ENCODE results near the gene MYLK4.
"Not testable (repeated sequence)": the region's sequence is repeated elsewhere in the genome, so short reads cannot be mapped to it uniquely, and the experiment has no call there.

Gene MYLK4

GRCh38 chr6:2780102-2780737 is 29.5 kb upstream of the MYLK4 start:
- no peak for DNase-seq (ENCODE audit: low read depth in 1 of 2, low spot score in 1 of 2)

DNA sequence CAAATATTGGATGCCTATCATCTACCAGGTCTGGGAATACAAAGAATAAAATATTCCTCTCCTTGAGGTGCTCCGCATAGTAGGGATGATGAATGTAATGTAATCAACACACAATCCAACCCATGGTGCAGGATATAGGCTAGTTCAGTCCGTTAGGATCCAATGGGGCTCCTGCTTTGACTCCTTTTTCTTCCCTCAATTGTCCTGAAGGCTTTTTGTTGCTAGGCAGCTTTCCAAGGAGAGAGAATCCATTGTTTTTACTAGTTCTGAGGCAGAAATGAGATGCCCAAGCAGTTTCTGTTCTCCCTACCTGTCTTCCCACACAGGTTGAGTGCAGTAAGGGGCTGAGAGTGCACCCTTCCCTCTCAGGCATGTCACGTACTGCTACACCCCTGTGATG is 26.5 kb upstream of the MYLK4 start:
- no peak for DNase-seq (ENCODE audit: low read depth in 1 of 2, low spot score in 1 of 2)

- DNase-seq (ENCODE audit: low read depth in 1 of 2, low spot score in 1 of 2), result no peak
These were observed 24.3 kb upstream of the MYLK4 start for GRCh38 chr6:2775003-2775402.

- DNase-seq (ENCODE audit: low read depth in 1 of 2, low spot score in 1 of 2), result no peak
These were observed 22.7 kb upstream of the MYLK4 start for GRCh38 chr6:2773449-2773848.

DNA sequence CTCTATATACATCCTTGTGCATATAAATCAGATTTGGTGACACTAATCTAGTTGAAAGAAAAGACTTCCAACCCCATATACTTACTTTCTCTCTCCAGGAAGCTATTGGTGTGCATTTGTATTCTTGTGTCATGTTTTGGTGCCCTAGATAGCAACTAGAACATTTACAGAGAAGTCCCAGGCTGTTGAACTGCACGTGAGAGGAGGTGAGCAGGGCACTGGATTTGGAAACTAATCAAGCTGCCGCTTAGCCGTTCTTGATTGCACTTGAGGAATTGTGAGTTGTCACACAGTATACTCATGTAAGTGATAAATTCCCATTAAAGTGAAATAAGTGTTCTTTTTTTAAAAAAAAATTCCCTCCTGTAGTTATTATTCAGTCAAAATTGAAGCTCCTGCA is 22.1 kb upstream of the MYLK4 start:
- DNase-seq (ENCODE audit: low read depth in 1 of 2, low spot score in 1 of 2), result no peak

DNA sequence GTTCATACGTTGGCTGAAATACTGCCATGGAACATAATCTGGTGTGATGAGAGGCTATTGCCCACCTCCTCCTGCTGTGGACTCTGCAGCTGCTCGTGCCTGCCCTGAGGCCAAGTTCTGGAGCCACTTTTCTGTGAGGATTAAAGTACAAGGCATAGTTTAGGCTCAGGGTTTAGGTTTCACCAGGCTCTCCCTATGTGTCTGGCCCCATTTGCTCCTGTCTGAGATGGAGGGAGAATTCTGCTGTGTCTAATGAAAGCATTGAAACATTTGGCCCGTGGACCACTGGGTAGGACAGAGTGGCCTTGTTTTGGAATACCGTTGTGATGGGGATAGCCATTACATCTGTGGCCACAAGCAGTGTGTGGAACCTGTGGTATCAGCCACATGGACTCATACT is 20.4 kb upstream of the MYLK4 start:
- no peak for DNase-seq (ENCODE audit: low read depth in 1 of 2, low spot score in 1 of 2)

- no peak for DNase-seq (ENCODE audit: low read depth in 1 of 2, low spot score in 1 of 2)
These were observed 19.4 kb upstream of the MYLK4 start for GRCh38 chr6:2770171-2770570.

DNA sequence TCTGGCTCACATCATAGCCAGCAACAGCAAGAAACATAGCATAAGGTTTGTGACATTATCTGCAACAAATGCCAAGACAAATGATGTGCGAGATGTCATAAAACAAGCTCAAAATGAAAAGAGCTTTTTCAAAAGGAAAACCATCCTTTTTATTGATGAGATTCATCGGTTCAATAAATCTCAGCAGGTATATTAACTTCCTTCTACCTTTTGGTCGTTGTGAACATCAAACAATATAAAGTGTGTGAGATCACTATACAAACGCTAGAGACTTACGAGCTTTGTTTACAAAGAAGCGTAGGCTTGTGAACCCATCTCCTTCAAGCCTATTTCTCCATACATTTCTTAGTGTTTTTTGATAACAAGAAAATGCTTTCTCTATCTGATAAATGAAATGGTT is 18.0 kb upstream of the MYLK4 start:
- DNase-seq (ENCODE audit: low read depth in 1 of 2, low spot score in 1 of 2), result no peak

GRCh38 chr6:2767657-2768524 is 17.2 kb upstream of the MYLK4 start:
- DNase-seq (ENCODE audit: low read depth in 1 of 2, low spot score in 1 of 2), result no peak

DNA sequence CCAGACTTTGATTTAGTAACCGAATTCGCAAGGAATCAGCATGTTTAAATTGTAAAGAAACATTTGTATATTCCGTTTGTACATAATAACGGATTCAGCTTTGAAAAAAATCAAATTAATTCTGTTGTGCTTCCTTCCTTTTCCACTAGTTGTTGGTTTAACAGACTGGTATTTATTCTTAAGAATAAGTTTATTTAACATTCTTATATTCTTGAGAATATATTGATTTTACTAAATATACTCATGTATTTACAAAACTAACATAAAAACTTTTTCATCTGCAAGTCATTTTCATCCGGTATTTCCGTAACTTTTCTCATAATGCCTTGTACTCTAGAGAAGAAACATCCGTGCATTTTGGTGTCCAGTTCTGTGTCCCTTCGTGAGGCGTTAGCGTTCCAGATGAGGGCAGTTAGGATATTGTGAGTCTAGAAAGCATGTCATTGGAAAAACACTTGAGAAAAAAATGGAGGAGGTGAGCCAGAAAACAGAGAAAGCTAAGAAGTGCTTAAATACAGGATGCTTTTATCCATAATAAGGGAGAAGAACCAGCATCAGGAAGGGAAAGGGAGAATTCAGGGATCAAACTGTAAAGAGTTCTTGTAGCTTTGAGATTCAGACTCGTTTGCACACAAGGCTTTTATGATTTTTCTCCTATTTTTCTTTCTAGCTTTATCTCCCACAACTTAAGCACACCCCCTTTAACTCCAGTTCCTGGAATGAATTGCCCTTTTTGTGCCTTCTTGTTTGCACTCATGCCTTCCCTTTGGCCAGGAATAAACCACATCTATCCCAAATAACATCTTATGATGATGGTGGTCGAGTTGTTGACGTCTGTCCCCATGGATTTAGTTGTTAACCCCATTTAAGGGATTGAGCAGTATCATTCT is 16.3 kb upstream of the MYLK4 start:
- no peak for DNase-seq (ENCODE audit: low read depth in 1 of 2, low spot score in 1 of 2)

DNA sequence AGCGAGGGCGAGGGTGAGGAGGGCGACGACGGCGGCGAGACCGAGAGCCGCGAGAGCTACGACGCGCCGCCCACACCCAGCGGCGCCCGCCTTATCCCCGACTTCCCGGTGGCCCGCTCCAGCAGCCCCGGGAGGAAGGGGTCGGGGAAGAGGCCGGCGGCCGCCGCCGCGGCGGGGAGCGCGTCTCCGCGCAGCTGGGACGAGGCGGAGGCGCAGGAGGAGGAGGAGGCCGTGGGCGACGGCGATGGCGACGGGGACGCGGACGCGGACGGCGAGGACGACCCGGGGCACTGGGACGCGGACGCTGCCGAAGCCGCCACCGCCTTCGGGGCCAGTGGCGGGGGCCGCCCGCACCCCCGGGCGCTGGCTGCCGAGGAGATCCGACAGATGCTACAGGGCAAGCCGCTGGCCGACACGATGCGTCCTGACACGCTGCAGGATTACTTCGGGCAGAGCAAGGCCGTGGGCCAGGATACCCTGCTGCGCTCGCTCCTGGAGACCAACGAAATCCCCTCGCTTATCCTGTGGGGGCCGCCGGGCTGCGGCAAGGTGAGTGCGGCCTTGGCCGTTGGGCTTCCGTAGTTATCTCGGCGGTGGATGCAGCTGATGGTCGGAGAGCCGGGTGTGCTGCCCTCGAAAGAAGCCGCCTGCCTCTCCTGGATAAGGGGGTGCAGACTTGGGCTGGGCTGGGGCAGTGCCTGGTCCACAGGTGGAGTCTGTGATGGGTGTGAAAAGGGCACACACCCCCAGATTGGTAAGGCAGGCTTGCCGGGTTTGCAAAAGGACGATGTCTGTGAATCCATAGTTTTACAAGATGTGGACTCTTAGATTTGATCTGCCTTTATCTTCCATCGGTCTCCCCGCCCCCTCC is 15.4 kb upstream of the MYLK4 start:
- peak in 1 of 2 donors; percentile 30 for DNase-seq (ENCODE audit: low read depth in 1 of 2, low spot score in 1 of 2)

DNA sequence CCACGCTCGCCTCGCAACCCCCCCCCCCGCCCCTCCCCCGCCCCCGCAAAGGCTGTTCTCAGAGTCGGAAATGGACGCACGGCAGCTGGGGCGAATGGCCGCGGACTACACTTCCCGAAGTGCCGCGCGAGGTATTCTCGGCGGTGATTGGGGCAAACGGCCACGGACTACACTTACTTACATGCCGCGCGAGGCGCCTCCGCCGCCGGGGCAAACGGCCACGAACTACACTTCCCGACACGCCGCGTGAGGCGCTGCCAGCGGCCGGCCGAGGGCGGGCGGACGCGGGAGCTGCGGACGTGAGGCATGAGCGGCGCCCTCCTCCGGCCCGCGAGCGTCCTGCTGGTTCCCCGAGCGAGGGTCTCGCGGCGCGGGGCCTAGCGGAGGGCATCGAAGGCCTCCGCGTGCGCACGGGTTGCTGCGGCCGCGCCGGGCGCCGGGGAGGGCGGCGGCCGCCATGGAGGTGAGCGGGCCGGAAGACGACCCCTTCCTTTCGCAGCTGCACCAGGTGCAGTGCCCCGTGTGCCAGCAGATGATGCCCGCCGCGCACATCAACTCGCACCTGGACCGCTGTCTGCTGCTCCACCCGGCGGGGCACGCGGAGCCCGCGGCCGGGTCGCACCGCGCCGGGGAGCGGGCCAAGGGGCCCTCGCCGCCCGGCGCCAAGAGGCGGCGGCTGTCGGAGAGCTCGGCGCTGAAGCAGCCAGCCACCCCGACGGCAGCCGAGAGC is 14.6 kb upstream of the MYLK4 start, which contains the start of gene WRNIP1:
TSS of gene WRNIP1 (plus strand) at position 228 of the 730 bp plus-strand sequence. CDS start at position 458, 230 bp downstream.
- peak; percentile 88 to 94 for DNase-seq (ENCODE audit: low read depth in 1 of 2, low spot score in 1 of 2)

DNA sequence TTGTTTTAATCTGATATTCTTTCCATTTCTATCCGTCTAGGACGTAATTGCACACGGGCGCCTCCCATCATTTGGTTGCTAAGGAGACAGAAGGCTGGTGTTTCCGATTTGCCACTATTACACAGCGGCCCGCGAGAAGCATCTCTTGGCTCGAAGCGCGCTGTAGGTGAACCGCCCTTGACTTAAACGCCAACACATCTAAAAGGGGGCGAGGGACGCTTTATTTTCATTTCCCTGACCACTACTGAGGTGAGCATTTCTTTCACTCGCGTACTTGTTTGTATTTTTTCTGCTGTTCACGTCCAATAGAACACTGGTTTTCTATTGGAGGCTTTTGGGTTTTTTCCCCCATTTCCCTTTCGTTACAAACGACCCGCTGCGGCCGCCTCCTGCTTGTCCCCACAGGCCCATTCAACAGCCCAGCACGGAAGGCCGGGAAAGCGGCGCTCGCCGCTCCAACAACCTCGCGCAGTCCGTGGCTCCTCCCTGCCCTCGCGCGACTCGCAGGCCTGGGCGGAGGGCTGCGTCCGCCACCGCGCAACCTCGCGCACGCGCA is 14.0 kb upstream of the MYLK4 start:
- peak; percentile 25 to 29 for DNase-seq (ENCODE audit: low read depth in 1 of 2, low spot score in 1 of 2)

DNA sequence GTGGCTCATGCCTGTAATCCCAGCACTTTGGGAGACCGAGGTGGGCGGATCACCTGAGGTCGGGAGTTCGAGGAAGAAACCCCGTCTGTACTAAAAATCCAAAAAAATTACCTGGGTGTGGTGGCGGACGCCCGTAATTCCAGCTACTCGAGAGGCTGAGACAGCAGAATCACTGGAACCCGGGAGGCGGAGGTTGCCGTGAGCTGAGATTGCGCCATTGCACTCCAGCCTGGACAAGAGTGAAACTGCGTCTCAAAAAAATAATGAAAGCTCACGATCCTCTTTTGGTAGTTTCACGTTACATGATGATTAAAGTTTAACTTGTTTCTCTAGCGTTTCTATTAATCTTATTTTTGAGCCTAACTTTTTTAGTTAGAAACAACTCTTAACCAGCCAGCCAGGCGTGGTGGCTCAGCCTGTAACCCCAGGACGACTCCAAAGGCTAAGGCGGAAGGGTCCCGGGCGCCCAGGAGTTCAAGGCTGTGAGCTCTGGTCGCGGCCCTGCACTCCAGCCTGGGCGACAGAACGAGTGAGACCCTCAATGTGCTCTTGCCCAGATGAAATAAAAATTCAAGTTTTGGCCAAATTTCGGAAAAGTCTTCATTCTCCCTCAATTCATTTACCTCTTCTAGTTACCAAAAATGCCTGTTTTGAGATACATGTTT is 13.3 kb upstream of the MYLK4 start:
- no peak for DNase-seq (ENCODE audit: low read depth in 1 of 2, low spot score in 1 of 2)

GRCh38 chr6:2763345-2763841 is 12.7 kb upstream of the MYLK4 start:
- DNase-seq (ENCODE audit: low read depth in 1 of 2, low spot score in 1 of 2), result no peak

GRCh38 chr6:2762868-2763267 is 12.1 kb upstream of the MYLK4 start:
- DNase-seq (ENCODE audit: low read depth in 1 of 2, low spot score in 1 of 2), result not testable (repeated sequence)

DNA sequence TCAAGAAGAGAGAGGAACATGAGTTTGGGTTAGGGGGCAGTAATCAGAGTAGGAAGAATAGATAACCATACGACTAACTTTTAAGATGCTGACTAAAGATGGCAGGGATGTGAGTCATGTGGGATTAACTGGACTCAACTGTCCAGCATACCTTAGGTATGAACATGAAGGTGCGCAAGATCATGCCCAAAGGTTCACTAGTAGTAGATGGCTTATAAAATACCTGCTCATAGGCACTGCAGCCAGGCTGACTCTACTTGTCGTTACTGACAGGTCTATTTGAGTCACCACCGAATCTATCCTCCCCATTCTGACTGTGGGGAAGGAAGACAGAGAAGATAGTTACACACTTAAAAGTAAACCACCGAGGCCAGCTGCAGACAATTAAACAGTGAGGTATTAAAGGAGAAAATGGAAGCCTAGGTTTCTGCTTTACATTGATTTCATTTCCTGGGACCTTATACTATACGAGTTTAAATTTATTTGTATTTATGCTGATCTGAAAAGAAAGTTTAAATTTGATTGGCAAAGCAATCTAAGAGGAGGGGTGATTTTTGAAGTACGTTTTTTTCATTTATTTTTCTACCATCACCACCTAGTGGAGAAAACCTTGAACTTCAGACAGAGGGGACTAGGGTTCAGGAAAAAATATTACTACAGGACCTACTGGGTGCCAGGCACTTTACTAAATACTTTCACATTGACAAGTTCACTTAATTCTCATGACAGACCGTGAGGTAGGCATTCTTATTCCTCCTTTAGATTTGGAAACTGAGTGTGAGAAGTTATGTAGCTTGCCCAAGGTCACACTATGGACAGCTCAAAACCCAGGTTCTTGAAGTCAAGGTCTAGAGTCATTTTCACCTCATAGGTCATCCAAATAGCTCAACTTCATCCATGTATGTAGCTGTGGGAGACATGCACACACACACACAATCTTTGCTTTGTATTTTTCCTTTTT is 10.4 kb upstream of the MYLK4 start:
- DNase-seq (ENCODE audit: low read depth in 1 of 2, low spot score in 1 of 2), result no peak

GRCh38 chr6:2758980-2759379 is 8.3 kb upstream of the MYLK4 start:
- DNase-seq (ENCODE audit: low read depth in 1 of 2, low spot score in 1 of 2), result no peak

Data from stimulated activated CD4-positive, alpha-beta T cell treated with anti-CD3 and anti-CD28 coated beads, Interleukin-15, amount 100 ng/mL, for 1 hour (primary cell).